Esophagus (tissue), 2 donors: ENCODE data around the gene KCNMA1. TPM values are rescaled to one million over a fixed set of nuclear protein-coding genes. Genes with fewer than 3 reads are reported as not detected.

Source experiments
- H3K27ac ChIP-seq, 2 donors: one replicate each; pipeline ENCODE4 v1.5.1; 2013; ENCODE audit warnings: low read depth in 2 of 2, mild to moderate bottlenecking in 2 of 2, inconsistent platforms in 1 of 2, low read length in 1 of 2, moderate library complexity in 1 of 2
- H3K27me3 ChIP-seq, 2 donors: one replicate each; pipeline ENCODE4 v1.6.1; 2013; ENCODE audit warnings: low read length in 2 of 2, control low read depth in 1 of 2, mild to moderate bottlenecking in 1 of 2; ENCODE audit not compliant: insufficient read depth in 2 of 2, control insufficient read depth in 1 of 2
- H3K36me3 ChIP-seq, 2 donors: one replicate each; pipeline ENCODE4 v1.6.1; 2013; ENCODE audit warnings: low read length in 1 of 2; ENCODE audit not compliant: control insufficient read depth in 2 of 2, insufficient read depth in 2 of 2
- H3K4me1 ChIP-seq, 2 donors: one replicate each; pipeline ENCODE4 v1.6.1; 2013; ENCODE audit warnings: low read length in 1 of 2; ENCODE audit not compliant: control insufficient read depth in 2 of 2, insufficient read depth in 2 of 2
- H3K4me3 ChIP-seq, 2 donors: one replicate each; pipeline ENCODE4 v1.5.1; 2013; ENCODE audit warnings: low read length in 2 of 2, mild to moderate bottlenecking in 2 of 2, low read depth in 1 of 2, moderate library complexity in 1 of 2
- H3K9me3 ChIP-seq, 2 donors: one replicate each; pipeline ENCODE4 v1.6.1; 2013; ENCODE audit warnings: mild to moderate bottlenecking in 2 of 2, low read depth in 1 of 2, low read length in 1 of 2, moderate library complexity in 1 of 2; ENCODE audit not compliant: control insufficient read depth in 2 of 2, insufficient read depth in 1 of 2
- WGBS, 2 donors: extraction: QIAGEN DNeasy Blood & Tissue Kit; methylation state at CpG; one replicate each; pipeline ENCODE4 v1.1.7; 2013; 5-methylcytosine and 5-hydroxymethylcytosine counted together
- polyA plus RNA-seq, 2 donors: library from polyadenylated mRNA; stranded (reverse); fragments of 200-250 nt; gene quantifications; one replicate each; pipeline ENCODE4 v1.2.3, GENCODE V29; 2013
- donor health status: healthy with polysubstance abuse.
- donor health status: Bipolar disorder and iron deficiency.

Gene KCNMA1
- polyA plus RNA-seq, 2 donors = 8.4 to 11.2 TPM

DNA sequence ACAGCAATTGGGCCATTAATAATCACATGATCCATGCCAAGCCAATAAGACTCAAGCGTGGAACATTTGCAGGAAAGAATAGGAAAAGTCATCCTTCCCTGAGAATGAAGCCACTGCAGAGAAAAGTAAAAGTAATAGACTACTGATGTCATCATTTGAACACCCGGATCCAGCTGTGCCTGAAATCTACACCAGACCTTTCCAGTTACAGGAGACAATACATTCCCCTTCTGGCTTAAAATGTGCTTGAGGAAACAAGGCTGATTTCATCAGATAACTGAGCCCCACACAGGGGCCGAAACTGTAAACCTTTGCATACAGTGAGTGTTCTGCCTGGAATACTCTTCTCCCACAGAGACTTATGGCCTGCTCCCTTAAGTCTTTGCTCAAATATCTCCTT lies 232.8 kb downstream of the KCNMA1 start:
- Histone ChIP-seq H3K27me3 (no peaks in the 10 kb centered on the region), H3K4me1 (peaks cover 4 to 29% of the 10 kb centered on the region in 2 donors), H3K27ac (no peak overlapping the region), H3K36me3 (peaks cover 0 to 3% of the 10 kb centered on the region in 2 donors), H3K9me3 (no peaks in the 10 kb centered on the region), H3K4me3 (no peak overlapping the region)
- 64% methylated on average over 3 of the region's 3 CpGs for WGBS, 2 donors

DNA sequence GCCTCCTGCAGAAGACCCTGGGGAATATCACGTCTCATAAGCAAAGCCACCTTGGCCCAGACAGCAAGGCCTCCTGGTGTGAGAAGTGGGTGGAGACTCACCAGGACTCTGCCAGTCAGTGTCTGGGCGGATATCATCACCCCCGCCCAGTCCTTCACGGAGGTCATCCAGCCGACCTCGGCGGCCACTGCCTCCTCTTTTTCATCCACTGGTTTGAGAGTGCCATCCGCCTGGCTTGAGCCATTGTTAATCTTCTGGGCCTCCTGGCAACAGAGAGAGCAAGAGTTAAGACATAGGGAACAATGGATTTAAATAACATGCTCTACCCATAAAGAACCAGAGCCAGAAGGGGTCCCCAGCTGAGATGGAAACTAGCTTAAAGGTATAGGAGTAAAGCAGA lies 233.8 kb downstream of the KCNMA1 start:
- H3K4me3 ChIP-seq = no peak overlapping the region
- peaks cover 4 to 22% of the 10 kb centered on the region in 2 donors for H3K4me1 ChIP-seq
- no peaks in the 10 kb centered on the region for H3K9me3 ChIP-seq
- 85 to 86% methylated on average over 8 of the region's 8 CpGs for WGBS, 2 donors
- peaks cover 0 to 3% of the 10 kb centered on the region in 2 donors for H3K36me3 ChIP-seq
- no peak overlapping the region for H3K27ac ChIP-seq
- H3K27me3 ChIP-seq = no peaks in the 10 kb centered on the region

DNA sequence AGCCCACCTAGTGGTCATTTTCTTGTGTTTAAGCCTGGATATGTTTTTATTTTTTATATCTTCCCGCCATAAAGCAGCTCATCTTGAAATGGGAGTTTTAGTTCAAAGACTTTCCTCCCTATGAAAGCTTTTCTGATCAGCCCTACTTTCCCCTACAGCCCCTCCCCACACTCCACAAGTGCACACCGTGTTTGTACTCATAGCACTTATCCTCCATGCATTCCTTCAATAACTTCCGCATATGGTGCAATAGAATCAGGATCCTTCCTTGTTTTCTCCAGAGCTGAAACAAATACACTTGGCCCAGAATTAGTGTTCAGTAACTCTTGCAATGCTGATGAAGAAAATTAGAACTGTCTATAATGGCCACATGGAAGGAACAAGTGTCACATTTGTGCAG lies 235.9 kb downstream of the KCNMA1 start:
- no peak overlapping the region for H3K27ac ChIP-seq
- H3K27me3 ChIP-seq = no peaks in the 10 kb centered on the region
- no peak overlapping the region for H3K4me3 ChIP-seq
- no peaks in the 10 kb centered on the region for H3K9me3 ChIP-seq
- H3K4me1 ChIP-seq = peaks cover 4 to 13% of the 10 kb centered on the region in 2 donors
- 83 to 89% methylated on average over 3 of the region's 3 CpGs for WGBS, 2 donors
- H3K36me3 ChIP-seq = peaks cover 0 to 3% of the 10 kb centered on the region in 2 donors

DNA sequence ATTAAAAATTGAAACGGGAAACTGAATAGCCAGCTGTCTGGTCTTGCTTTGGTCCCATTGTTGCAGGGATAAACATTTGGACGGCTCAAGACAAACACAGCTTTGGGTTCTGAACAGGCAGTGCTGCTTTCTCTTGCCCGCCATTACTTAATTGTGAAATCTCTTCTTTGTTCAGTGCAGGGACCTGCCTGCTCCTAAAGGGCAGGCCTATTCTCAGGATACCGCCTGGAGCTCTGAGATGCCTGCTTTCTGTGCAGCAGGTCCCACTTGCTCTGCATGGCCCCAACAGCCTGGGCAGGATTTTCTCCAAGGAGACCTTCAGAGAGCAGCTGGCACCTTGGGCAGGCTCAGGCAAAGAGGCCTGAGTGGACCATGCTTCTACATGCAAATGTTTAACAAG lies 237.6 kb downstream of the KCNMA1 start:
- WGBS, 2 donors = 40 to 58% methylated on average over 4 of the region's 4 CpGs
- no peaks in the 10 kb centered on the region for H3K27me3 ChIP-seq
- no peak overlapping the region for H3K4me3 ChIP-seq
- no peaks in the 10 kb centered on the region for H3K9me3 ChIP-seq
- H3K27ac ChIP-seq = no peak overlapping the region
- H3K36me3 ChIP-seq = peaks cover 0 to 3% of the 10 kb centered on the region in 2 donors
- H3K4me1 ChIP-seq = peaks cover 0 to 4% of the 10 kb centered on the region in 2 donors

DNA sequence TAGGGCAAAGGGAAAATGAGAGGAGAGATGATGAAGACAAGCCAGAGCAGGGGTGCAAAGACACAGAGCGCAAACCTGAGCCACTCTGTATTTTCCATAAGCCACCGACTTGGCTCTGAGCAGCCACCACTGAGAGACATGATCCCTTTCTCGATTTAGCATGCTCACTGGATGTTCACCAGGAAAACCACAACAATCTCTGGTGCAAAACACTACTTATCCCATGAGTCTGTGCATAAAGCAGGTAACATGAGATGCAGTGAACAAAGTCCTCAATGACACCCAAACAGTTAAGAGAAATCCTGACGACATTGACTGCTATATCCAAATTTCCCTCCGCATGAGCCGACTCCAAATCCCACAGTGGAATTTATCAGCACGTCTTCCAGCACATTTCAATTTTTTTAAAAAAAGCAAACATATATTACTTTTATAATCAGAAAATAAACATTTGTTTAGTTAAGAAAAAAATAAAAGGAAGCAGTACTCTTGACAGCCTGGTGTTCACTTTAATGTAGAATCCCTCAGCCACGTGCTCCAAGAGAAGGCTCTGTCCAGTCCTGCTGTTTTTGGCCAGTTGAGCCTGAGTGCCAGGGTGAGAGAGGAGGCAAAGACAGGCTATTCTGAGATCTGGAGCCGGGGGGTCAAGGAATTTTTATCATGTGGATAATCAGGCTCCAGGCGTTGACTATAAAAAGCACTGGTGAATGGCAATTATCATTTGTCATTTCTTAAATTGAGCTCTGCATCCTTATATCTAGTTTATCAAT lies 238.4 kb downstream of the KCNMA1 start:
- Histone ChIP-seq H3K4me3 (no peak overlapping the region), H3K36me3 (peaks cover 0 to 3% of the 10 kb centered on the region in 2 donors), H3K4me1 (peaks cover 0 to 8% of the 10 kb centered on the region in 2 donors), H3K27me3 (no peaks in the 10 kb centered on the region), H3K27ac (no peak overlapping the region), H3K9me3 (no peaks in the 10 kb centered on the region)
- WGBS, 2 donors = 67 to 75% methylated on average over 10 of the region's 10 CpGs

DNA sequence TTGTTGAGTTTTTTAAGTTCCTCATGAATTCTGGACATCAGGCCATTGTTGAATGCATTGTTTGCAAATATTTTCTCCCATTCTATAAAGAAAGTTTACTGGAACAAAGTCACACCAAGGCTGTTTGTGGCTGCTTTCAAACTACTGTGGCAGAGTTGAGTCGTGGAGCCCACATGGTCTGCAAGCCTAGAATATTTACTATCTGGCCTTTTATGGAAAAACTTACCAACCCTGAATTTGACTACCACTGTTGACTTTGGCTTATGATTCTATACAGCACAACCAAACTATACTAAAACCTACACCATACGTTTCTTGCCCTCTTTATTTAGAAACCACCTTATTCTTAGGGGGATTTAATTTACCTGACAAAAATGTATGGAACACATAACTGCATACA lies 239.1 kb downstream of the KCNMA1 start:
- Histone ChIP-seq H3K27me3 (no peaks in the 10 kb centered on the region), H3K36me3 (peaks cover 0 to 3% of the 10 kb centered on the region in 2 donors), H3K9me3 (no peaks in the 10 kb centered on the region), H3K27ac (no peak overlapping the region), H3K4me1 (peaks cover 0 to 12% of the 10 kb centered on the region in 2 donors), H3K4me3 (no peak overlapping the region)
- WGBS, 2 donors = 72 to 73% methylated on average over 2 of the region's 2 CpGs

DNA sequence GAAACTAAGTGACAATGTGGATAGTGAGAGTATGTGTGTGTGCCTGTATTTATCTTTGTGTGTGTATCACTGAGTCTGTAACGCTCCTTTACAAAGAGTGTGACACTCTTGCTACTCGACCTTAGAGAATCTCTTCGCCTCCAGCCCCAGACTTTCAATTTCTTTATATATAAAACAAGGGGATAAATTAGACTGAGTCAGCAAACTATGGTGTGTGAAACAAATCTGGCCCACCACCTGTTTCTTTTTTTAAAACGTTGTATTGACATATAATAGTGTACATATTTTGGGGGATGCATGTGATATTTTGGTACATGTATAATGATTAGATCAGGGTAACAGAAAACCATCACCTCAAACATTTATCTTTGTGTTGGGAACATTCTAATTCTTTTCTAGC lies 240.5 kb downstream of the KCNMA1 start:
- no peaks in the 10 kb centered on the region for H3K36me3 ChIP-seq

DNA sequence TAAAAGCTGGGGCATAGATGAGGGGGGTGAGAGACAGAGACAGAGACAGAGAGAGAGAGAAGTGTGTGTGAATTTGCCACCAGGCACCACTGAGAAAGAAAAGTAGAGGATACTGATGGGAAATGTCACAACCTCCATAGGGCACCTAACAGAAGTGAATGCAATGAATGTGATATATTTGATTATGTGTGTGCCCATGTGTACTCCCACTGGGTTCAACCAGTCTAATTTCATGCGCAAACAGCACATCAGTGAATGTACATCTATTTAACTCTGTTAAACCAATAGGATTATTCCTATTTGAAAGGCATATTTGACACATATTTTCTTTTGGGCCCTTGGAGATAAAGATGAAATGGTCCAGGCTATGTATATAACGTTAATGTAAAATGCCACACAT lies 241.3 kb downstream of the KCNMA1 start:
- WGBS, 2 donors = 95 to 96% methylated on average over 2 of the region's 2 CpGs
- Histone ChIP-seq H3K4me3 (no peak overlapping the region), H3K4me1 (peaks cover 0 to 26% of the 10 kb centered on the region in 2 donors), H3K36me3 (no peaks in the 10 kb centered on the region), H3K9me3 (no peaks in the 10 kb centered on the region), H3K27ac (no peak overlapping the region), H3K27me3 (no peaks in the 10 kb centered on the region)

More for the DNA sequence above, 240.5 kb downstream of the KCNMA1 start:
- Histone ChIP-seq H3K4me3 (no peak overlapping the region), H3K27ac (no peak overlapping the region), H3K27me3 (no peaks in the 10 kb centered on the region), H3K9me3 (no peaks in the 10 kb centered on the region), H3K4me1 (peaks cover 0 to 26% of the 10 kb centered on the region in 2 donors)
- 80 to 82% methylated on average over 4 of the region's 4 CpGs for WGBS, 2 donors

DNA sequence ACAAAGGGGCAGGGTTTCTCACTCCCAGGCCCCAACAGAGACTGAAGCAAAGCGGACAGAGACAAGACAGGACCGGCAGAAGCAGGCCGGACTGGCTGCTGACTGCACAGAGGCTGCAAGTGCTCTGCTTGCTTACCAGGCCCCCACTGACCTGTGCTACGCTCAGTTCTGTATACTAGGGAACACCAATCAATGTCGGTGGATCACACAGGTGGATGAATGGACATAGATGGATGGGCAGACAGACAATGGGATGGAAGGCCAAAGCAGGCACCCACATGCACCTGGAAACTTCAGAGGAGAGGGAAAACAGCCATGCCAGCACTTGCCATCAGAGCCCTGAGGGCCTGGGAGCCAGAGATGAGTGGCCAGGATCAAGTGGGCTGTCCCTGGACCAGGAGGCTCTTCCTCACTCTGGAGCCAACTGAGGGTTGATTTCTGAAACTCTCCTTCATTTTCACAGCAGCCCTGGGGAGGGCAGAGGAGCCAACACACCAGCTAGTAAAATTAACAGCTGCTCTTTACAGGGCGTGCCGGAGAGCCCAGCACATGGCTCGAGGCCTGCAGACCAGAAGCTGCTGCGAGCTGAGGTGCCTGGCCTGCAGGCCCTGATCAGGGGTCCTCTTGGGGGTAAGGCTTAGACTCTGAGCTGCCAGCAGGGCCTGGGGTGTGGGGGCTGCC lies 243.6 kb downstream of the KCNMA1 start:
- Histone ChIP-seq H3K9me3 (no peaks in the 10 kb centered on the region), H3K36me3 (no peaks in the 10 kb centered on the region), H3K4me1 (peaks cover 2 to 21% of the 10 kb centered on the region in 2 donors), H3K4me3 (no peak overlapping the region), H3K27ac (peak overlapping the region; percentile 35 to 40), H3K27me3 (no peaks in the 10 kb centered on the region)
- WGBS, 2 donors = 47 to 70% methylated on average over 9 of the region's 9 CpGs
